Stimulated activated CD4-positive, alpha-beta T cell treated with anti-CD3 and anti-CD28 coated beads, Interleukin-12 subunit alpha, Interleukin-12 subunit beta, amount 100 ng/mL, for 24 hours (primary cell): ENCODE data around the gene DNAJB4.
"Not testable (repeated sequence)": the region's sequence is repeated elsewhere in the genome, so short reads cannot be mapped to it uniquely, and the experiment has no call there.

ENCODE experiments used
- DNase-seq, 2 experiments: peaks; one replicate each; pipeline ENCODE4 v3.0.0-alpha.2; 2020; ENCODE audit warnings: low read depth in 2 of 2

The DNAJB4 gene

DNA sequence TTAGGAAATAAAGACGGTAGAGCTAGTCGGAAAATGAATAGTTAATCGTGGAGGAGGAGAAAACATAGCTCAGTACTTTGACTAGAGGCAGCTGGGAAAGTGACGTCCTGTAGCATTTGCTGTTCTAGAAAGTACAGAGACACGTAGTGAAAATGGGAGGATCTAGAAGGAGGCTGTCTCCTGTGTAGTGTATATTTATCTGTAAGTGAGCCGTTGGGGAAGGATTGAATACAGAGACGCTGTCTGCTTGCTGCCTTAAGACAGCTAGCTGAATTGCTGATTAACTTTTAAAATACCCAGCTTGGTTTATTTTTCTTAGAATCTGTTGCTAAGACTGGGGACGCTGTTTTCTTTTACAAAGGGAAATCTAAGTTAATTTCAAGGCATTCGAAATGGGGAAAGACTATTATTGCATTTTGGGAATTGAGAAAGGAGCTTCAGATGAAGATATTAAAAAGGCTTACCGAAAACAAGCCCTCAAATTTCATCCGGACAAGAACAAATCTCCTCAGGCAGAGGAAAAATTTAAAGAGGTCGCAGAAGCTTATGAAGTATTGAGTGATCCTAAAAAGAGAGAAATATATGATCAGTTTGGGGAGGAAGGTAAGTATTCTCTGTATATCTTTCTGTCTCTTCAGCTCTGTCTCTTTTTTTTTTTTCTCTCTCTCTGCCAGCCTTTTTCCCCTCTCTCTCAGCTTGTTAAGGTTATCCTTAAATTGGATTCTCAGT is at the start of gene DNAJB4:
TSS of gene DNAJB4 (plus strand) at position 221 of the 729 bp plus-strand sequence. CDS start at position 393, 172 bp downstream.
- DNase-seq, result peak; percentile 30 to 35

DNA sequence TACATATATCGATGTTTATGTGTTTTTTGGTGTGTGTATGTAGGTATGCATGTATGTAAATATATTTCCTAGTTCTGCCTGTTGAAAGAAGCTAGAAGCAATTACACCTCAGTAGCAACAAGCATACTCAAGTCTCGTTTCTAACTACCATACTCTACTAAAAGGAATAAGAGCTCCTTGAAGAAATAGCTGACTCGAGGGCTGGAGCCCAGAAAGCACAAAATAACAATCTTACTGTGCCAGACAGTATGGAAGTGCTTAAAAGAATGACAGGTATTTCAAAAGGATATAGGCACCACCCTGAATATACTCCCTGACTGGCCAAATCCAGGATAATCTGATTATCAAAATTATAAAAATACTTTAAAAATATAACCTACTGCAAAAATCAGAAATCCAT is 49.0 kb upstream of the DNAJB4 start:
- DNase-seq, result no peak

DNA sequence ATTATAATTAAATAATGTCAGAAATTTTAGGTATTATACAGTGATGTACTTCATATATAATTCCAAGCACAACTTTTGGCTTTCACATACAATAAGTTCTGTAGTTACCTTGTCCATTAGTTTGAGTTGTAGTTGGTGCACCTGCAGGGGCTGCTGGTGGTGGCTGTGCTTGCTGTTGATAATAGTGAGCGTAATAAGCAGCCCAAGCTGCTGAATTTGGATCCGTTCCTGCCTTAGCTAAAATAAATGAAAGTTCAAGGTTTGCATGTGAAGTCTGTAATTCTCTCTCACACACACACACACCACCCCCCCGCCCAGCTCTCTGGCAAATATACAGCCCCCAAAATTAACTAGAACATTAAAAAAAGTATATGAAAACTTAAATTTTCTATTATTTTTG is 48.3 kb upstream of the DNAJB4 start:
- DNase-seq, result no peak

DNA sequence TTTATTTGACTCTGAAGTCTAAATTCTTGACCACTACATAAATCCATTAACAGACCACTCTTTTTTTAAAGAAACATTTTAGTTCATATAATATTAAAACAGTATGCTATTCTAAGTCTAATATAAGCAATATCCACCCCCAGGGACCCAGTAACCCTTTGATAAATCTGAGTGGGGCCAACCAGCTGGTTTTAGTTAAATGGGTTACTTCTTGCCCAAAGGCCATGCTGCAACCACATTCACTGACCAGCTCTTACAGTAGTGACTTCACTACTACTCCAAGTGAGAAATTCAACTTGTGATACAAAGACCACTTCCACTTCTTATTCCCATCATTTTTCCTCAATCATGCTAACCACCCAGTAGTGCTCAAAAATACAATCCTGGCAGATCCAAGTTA is 46.3 kb upstream of the DNAJB4 start:
- no peak for DNase-seq

DNA sequence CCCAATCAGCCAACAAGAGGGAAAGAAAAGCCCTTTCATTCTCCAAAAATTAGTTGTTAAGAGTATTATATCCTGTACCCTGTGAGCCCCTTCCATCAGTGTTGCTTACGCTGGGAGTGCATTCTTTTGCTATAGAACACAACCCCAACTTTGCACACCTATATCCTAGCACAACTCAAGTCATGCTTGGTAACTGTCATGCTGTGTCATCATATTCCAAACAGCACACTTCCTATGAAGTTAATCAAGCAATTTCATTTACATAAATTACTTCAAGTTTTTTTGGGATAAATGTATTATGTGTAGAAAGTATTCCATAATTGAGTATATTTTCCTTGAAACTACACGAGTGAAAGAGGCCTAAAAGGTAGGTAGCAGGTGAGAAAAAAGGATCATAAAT is 45.9 kb upstream of the DNAJB4 start:
- DNase-seq, result no peak

DNA sequence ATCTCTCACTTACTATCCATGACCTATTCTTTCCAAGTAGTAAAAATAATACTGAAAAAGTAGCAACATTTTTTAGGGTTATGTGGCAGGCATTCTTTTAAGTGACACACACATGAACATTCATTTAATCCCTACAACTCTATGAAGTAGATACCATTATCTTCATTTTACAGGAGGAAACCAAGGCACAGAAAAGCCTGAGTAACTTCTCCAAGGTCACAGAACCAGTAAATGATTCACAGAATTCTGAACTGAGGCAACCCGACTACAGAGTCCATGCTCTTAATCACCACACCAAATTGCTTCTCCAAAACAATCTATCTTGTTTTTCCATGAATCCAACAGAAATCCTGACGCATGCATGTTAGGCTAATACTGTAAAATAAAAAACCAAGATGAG is 43.3 kb upstream of the DNAJB4 start:
- DNase-seq, result no peak

DNA sequence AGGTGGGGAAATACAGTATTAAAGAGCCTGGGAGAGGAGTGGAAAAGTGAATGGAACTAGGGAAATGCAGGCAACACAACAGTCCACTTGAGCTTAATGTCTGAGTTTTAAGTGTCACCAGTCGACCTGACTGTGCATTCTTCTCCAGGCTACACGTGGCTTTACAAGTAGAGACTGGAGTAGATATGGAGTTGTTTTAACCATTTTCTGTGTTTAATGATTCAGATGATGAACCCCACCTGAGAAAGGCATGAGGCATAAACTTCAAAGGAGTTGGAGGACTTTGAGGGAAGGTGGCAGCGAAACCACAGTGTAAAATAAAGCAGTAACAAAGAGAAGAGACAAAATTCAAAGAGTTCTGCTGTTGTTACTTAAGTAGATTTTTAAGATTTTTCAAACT is 38.4 kb upstream of the DNAJB4 start:
- DNase-seq, result no peak

DNA sequence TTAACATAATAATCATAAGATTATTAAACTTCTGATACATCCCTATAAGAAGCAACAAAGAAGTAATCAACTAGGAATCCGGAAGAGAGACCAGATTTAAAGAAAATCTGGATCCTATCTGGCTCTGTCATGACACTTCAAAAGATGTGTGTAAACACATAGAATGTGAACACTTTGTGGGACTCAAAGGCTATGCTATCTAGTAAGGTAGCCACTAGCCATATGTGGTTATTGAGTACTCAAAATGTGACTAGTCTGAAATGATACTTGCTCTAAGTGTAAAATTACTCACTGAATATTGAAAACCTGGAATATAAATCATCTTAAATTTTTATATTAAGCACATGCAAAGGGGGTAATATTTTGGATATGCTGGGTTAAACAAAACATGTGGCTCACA is 34.5 kb upstream of the DNAJB4 start:
- no peak for DNase-seq

DNA sequence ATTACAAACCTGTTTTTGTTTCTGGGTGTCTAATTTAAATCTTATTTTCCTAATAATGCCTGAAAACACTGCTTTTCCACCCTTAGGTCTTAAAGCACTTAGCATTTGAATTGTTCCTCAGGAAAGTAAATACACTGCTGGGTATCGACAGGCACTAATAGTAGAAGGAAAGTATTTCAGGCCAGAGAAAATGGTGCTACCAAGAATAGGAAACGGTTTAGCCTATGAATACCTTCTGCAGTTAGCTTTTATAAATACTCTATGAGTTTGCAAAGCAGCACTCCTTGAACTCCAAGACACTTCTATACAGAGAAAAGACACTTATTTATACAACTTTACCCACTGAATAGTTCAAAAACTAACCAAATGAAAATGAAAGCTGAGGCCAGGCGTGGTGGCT is 32.7 kb upstream of the DNAJB4 start:
- no peak for DNase-seq

DNA sequence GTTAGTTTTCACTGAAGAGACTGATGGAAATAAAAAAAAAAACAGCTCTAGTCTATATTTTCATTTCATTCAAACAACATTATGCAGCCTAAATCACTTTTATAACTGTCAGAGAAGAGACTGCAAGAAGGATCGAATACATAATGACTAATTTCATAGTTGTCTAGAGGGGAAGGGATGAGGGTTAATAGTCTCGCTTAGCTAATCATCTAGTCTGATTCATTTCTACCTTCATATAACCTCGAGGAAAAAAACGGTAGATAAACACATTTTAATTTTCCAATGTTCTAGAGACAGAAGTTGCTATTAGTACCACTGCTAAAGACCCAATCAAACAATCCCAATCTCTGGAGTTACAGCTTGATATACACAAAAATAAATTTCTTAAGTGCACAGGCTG is 29.4 kb upstream of the DNAJB4 start:
- no peak for DNase-seq

DNA sequence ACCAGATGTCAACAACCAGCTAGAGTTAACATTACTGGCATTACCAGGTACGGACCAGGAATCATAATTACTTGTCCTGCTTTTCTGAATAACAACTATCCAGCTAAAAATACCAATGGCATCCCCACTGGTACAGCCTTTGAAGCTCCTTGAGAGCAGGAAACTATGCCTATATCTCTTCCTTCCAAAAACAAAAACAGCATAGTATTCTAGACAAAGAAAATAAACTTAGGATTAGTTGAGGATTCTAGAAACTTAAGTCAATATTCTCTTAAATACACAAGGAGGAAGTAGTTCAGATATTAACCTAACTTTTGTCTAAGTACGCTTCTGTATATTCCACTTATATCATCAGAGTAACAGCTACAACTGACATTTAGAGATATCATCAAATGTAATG is 28.8 kb upstream of the DNAJB4 start:
- DNase-seq, result no peak

DNA sequence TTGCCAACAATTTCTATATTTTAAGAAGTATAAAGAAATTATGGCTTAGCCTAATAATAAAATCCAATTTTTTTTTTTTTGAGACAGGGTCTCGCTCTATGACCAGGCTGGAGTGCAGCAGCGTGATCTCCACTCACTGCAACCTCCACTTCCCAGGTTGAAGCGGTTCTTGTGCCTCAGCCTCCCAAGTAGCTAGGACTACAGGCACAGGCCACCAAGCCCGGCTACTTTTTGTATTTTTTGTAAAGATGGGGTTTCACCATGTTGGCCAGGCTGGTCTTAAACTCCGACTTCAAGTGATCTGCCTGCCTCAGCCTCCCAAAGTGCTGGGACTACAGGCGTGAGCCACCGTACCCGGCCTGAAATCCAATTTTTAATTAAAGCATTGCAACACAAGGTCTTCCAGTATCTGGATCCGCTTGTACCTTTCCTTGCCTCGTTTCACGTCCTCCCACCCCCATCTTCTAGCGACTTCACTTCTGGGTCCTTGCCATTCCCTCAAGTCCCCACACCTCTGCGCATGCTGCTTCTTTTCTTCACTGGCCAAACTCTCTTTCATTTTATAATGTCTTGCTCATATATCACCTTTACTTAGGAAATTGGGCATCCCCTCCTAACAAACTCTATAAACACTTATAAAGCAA is 28.2 kb upstream of the DNAJB4 start:
- no peak for DNase-seq

DNA sequence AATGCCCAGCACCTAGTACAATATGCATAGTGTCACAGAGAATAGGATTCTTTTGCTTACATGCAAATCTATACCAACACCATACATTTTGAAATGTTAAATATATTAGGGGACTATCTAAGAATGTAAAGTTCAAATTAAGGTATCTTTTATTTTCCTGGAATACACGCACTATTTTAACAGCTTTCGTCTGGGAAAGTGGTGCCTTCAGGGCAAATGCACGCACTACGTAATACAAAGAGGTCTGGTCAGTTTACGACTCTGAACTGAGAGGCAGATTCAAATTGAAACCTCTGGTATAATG is 26.8 kb upstream of the DNAJB4 start:
- no peak for DNase-seq

DNA sequence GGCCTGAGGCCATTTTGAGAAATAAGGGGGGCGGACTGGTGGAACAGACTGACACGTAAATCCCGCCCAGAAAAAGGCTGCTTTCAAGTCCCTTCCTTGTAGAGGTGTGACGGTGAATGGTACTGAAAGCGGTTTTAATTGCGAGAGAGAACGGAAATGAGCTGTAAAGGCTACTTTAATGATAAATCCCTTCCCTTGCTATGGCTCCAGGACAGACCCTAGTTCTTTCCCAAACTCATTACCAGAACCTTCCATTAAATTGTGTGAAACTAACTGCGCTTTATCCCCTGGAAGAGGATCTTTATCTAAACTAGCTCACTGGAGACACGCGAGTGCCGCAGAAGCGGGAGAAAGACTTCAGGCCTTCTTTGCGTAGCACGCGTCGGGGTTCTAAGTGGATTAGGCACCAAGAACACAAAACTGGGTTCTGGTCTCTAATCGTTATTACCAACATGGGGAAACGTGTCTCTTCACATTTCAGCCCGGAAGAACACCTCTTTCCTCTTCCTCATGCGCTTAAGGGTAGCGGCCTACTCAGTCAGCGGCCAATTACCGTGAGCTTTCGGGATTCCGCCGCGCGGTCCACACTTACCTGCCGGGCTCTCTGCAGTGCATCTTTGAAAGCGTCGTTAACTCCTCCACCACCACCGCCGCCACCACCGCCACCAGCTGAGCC is 26.3 kb upstream of the DNAJB4 start:
- peak; percentile 40 to 63 for DNase-seq

DNA sequence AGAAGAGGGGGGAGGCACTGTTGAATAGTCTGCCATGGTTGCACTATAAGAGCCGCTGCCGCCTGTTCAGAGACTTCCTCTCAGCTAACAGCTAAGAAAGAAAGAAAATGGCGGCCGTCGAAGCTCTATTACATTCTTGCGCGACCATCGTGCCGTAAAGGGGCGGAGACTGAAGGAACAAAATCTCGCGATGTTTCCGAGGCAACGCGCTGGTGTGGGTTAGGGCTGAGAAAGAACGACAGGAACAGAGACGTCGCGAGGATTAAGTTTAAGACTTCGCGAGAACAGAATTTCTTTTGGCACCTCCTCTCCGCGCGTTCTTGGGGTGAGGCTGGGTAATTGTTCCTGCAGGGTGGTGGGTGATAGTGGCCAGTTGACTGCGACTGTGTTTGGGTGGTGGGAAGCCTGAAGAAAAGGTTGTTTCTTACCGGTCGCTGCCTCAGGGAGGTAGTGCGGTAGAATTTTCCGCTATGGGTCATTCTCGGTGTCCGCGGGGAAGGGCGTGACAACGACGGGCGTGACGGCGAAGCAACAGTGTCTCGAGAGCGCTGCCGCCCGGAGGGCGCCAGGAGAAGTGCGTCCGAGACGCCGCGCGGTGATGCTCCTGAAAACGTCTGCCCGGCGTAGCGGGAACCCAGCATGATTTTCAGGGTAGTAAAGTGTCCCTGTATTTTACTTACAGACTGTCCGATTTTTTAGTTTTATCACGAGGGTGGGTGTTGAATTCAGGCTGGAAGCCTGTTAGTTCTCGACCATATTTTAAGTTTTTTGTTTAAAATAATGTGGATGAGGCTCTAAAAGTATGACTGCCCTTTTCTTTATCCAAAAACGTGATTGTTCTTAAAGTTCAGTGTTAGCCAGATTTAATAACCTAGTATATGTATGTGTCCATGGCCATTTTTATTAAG is 25.5 kb upstream of the DNAJB4 start, which contains the start of gene FUBP1:
TSS of gene FUBP1 (minus strand) at position 104 of the 908 bp plus-strand sequence. CDS start at position 36, 68 bp downstream.
- peak; percentile 90 to 91 for DNase-seq

DNA sequence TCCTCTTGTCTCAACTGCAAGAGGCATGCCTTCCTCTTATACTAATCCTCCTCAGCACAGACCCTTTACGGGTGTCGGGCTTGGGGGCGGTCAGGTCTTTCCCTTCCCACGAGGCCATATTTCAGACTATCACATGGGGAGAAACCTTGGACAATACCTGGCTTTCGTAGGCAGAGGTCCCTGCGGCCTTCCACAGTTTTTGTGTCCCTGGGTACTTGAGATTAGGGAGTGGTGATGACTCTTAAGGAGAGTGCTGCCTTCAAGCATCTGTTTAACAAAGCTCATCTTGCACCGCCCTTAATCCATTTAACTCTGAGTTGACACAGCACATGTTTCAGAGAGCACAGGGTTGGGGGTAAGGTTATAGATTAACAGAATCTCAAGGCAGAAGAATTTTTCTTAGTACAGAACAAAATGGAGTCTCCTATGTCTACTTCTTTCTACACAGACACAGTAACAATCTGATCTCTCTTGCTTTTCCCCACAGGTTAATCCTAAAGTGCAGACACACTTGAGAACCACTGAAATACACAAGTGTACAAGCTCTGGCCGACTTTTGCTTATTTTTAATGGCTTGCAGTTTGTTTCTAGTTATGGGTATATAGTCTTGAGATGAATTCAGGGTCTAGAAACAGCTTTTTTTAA is 21.3 kb upstream of the DNAJB4 start:
- not testable (repeated sequence) for DNase-seq

DNA sequence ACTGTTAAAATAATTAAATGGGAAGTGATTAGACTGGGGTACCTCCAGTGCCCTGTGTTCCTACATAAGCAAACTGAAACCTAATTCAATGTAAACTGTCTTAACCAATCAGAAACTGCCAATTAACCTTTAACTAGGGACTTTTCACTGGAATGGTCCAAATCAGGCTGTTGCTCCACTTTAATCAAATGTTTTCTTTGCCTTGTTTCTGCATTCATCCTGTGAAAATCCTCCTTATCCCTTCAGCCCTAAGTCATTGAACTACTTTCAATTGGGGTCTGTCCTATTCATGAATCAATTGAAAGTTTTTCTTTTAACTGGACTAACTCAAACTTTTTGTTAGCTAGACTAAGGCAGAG is 20.8 kb upstream of the DNAJB4 start:
- no peak for DNase-seq

DNA sequence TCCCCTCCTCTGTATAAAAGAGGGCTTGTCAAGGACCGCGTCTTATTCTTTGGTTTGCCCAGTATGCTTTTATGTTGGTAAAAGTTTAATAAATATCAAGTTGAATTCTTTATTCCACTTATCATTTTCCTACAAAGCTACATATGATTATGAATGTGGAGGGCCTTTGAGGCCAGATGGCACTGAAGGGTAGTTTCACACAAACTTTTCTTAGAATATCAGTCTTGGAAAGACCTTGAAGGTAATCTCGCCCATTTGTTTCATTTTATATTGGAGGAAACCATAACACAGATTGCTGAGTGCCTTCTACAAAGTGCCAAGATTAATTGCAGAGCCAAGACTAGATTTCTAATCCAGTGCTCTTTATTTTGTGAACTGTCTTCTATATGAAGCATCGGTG is 20.1 kb upstream of the DNAJB4 start:
- DNase-seq, result no peak

DNA sequence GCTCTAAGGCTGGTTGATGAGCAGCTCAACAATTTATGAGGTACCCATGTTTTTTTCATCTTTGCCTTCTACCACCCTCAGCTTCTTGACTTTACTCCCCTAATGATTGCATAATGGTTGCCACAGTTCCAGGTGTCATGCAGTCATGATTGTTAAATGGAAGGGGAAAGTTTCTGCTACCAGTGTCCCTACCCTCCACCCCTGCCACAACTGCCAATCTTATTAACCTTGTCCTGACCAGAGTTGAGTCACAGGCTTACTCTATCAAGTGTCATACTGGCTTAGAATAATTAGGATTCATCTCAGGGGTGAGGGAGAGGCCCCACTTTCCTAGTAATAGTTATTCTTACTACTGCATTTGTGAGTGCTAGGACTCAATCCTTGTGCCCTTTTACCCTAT is 17.9 kb upstream of the DNAJB4 start:
- DNase-seq, result no peak

DNA sequence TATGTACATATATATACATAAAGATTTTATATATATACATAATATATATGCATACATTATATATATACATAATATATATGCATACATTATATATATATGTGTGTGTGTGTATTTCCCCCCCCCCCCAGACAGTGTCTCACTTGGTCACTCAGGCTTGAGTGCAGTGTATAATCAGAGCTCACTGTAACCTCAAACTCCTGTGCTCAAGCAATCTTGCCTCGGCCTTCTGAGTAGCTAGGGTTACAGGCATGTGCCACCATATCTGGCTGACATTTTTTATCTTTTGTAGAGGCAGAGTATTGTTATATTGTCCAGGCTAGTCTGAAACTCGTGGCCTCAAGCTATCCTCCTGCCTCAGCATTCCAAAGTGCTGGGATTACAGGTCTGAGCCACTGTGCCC is 16.8 kb upstream of the DNAJB4 start:
- no peak for DNase-seq

DNA sequence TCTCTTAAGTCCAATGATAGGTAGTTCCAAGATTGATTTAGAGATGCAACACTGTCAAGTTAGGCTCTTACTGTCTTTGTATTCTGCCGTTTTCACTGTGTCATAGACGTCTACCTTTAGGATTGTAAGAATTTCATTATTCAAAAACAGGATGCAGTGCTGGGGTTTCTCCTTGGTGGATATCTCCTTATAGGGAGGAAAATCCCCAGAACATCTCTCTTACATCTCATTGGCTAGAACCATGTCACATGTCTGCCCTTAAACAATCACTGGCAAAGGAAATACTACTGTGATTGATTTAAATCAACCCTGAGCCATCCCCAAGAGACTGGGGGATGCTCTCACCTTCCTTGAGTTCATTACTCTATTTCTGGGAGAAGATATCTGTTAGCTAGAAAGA is 15.0 kb upstream of the DNAJB4 start:
- DNase-seq, result no peak
